HG03139 (cell line): ENCODE results near the gene C10orf67.

ENCODE experiments used
- ATAC-seq: cut with Tn5 transposase; IDR thresholded peaks from one replicate; pipeline ENCODE4 v1.9.1; 2021; ENCODE audit not compliant: unreplicated experiment

The C10orf67 gene

DNA sequence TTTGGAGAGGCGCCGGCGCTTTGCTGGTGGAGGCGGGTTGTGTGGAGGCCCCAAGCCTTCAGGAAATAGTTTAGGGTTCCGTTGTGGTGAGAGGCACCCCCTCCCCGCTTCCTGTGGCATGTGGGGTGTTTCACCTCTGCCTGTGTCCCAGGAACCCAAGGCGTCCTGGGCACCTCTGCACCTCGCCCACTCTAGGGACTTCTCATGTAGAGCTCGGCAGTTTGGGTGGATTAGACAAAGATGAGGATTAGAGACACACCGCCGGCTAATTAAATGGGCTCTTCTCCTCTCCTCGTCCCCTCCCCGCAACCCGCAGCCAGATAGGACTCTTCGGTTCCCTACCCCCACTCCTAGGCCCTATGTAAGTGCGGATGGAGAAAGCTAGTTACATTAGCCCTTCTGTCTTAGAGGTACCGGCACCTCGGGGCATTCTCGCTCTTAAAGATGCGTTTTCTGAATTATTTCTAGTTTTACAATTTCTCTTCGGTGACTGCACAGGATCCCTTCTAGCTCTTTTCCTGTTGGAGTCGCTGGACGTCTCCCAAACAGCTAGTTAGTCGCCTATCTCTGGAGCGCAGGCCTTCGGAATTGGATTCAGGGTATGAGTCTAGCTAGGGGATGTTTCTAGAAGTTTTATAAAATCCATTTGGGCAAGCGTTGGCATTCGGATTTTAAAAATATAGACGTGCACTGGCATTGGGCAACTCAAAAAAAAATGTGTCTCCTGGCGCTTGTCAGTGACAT lies 144.7 kb downstream of the C10orf67 start:
- no peak for ATAC-seq

DNA sequence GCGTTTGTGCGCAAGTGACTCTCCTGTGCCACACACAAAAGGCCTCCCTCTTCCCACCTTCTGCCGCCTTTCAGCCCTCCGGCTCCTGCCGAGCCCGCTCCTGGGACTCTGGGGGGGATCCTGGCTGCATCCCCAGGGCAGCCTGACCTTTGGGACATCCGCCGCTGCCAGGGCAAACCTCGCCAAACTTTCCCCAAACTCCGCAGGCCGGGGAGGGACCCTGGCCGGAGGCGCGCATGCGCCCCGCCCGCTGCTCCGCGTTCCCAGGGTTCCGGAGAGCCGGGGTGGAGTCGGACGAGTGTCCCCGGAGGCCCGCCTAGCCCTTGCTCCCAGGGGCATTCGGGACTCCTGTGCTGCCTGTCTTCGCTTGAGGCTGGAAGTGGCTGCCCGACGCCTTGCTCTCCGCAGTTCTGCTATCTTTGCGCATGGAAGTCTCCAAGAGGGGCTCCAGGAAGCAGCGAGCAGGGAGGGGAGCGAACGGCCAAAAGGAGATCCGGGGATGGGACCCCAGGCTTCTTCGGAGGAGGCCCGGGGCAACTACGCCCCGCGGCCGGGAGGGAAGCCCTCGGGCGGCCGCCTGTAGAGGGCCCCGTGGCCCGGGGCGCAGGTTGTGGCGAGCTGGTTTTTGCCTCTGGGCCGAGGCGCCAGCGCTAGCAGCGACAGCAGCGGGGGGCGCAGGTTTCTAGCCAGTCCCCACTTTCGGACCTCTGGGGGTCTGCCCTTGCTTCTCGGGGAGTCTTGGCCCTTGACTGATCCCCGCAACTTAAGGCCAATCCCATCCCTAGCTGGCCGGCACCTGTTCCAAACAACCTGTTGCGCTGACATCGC lies 145.4 kb downstream of the C10orf67 start:
- ATAC-seq: no peak

DNA sequence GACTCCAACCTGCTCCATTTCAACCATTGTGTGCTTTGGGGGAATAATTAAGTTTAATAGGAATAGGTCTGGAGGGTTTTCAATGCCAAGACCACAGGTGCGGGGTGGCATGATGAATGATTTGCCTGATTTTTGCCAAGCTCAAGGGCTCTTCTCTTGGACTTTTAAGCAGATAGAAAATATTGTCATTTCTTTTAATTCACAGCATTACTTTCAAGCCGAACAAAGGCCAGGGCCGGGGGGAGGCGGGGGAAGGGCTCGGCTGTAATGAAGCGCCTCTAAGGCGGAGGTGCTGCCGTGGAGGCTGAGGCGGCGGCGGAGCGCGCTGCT lies 146.0 kb downstream of the C10orf67 start:
- no peak for ATAC-seq

DNA sequence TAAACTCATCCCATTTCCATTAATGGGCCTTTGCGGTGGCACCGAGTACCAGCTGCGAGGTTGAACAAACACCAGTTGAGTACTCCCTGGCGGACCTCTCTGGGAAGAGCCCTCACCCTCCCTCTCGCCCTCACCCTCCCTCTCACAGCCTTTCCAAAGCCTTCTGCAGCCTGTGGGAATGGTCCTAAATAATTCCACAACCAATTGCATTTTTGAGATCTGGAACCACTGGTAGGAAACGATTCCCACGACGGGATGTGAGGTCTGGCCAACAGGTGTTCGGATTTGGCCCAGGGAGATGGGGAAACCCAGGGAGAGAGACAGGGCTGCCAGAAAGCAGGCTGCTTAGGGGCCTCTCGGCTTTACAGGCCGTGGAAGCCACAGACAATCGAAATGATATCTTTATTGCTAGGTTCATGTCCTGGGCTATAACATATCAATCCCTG lies 147.2 kb downstream of the C10orf67 start:
- ATAC-seq: no peak

DNA sequence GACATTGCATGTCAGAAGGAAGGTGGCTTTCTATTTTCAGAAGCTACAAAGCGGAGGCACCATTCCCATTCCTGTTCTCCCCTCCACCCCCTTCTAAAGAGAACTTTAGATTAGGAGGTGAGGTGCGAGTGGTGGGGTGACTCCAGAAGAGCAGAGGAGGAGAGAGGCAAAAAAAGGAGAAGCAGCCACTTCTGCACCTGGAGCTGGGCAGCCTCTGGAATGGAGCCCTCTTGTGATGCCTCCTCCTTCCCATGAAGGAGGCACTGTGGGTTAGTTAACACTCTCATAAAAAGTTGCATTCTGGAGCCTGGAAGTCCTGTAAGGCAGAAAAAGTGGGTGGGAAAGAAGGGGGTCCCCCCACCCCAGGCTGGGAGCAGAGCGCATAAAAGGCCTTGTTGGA lies 147.7 kb downstream of the C10orf67 start:
- ATAC-seq: no peak

DNA sequence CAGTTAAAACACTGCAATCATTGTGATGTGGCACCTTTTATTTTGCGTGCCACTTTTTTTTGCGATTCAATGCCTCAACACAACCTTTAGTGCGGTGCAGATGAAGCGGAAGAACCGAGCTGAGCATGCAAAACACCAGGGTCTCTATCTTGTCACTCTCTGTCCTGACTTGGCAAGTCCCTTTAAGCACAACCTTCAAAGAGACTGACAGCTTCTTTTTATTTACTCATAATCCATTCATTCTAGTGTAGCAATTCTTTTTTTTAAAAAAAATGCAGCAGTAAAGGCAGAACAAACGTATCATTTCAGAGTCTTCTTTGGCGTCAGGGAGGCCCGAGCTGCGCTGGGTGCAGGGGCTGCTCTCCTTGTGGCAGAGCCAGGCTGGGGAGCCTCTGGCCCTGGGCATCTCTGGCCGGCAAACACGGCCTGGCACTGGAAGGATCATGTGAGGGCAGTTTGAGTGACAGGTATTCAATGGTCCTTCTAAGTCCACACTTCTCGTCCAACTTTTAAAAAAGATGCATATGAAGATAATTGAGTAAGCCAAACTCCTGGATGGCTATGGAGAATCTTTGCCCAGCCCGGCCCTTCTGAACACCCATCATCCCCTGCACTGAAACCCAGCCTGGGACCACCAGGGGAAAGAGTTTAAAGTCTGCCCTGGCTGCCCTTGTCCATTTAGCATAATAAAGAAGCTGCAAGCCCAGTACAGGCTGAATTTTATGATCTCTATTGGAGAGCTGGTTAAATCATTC lies 148.6 kb downstream of the C10orf67 start:
- ATAC-seq: no peak

DNA sequence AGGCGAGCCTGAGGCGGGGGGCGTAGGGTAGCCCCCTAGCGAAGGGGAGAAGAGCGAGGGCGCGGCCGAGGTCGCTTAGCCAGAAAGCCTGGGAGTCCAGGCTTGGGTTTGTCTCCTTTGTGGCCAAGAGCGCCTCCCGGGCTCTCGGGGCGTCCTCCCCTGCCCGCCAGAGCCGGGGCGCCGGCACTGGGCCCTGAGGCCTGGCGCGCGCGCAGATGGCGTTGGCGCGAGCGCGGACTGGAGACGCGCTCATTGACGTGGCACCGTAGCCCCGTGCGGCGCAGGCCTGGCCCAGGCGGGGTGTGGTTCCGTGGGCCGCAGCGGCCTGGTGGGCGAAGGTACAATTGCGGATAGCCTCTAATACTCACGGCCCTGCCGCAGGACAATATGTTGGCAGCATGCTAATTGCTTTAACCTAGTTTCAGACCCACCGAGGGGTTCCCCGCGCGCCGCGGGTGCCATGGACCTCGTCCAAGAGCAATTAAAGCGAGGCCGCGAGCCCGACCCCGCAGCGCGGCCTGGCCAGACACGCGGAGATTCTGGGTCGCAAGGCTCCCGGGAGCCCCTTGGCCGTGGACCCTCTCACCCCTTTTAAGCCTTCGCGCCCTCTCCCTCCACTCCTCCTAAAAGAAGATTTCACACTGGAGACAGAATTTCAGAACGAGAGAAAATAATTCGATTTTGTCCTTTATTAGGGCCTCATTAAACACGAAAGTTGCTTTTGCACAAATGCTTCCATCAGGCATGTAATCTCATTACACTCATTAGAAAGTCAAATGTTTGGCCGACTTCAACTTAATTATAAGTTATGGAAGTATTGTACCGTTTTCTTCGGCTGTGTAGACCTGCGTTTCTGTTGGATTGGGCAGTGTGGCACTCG lies 149.4 kb downstream of the C10orf67 start:
- no peak for ATAC-seq

DNA sequence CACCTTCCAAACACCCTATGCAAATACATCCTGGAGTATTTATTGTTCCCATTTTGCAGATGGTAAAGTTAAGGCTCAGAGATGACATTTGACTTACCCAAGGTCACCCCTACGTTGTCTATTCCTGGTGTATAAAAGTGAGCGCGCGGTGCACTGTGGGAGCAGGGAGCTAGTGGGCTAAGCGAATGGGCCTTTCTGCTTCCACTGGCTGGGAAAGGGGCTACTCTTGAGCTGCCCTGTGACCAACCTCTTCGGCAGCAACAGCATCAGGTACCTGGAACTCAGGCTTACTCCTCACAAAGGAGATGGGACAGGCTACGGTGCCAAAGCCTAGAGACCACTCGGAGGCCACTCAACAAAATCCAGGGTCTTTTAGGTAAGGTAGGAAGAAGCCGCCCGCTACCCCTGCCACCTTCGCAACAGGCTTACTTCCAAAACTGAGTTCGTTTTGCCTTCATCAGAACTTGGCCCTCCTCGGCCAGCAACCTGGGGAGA lies 150.1 kb downstream of the C10orf67 start:
- ATAC-seq: no peak

DNA sequence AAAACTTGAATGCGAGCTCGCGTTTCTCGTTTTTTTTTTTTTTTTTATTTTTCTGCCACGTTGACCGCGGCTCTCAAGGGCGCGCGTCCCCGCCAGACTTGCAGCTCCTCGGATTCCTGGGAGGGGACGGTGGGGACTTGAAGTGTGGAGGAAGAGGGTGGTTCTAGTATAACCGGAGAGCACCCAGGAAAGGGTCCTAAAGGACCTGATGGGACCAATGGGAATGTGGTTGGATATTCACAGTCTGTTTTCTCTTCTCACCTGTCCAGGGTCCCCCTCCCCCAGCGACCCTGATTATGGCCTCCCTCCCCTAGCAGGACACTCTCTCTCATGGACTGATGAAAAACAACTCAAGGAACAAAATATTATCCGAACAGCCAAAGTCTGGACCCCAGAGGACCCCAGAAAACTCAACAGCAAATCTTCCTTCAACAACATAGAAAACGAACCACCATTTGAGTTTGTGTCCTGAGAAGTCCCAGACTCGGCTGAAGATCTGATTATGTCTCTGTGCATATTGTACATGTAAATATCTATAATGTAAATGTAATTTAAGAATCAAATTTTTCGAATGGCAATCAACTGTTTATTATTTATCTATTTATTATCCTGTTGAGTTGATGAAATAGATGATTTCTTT lies 151.0 kb downstream of the C10orf67 start:
- ATAC-seq: no peak

DNA sequence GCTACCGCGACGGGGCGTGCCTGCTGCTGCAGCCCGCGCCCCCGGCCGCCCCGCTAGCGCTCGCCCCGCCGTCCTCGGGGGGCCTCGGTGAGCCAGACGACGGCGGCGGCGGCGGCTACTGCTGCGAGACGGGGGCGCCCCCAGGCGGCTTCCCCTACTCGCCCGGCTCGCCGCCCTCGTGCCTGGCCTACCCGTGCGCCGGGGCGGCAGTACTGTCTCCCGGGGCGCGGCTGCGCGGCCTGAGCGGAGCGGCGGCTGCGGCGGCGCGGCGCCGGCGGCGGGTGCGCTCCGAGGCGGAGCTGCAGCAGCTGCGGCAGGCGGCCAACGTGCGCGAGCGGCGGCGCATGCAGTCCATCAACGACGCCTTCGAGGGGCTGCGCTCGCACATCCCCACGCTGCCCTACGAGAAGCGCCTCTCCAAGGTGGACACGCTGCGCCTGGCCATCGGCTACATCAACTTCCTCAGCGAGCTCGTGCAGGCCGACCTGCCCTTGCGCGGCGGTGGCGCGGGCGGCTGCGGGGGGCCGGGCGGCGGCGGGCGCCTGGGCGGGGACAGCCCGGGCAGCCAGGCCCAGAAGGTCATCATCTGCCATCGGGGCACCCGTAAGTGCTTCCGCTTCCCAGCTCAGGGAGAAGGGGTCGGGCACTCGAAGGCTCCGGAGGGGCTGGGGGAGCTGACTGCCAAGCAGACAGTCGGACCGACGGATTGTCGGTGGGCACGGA lies 151.7 kb downstream of the C10orf67 start:
- no peak for ATAC-seq

DNA sequence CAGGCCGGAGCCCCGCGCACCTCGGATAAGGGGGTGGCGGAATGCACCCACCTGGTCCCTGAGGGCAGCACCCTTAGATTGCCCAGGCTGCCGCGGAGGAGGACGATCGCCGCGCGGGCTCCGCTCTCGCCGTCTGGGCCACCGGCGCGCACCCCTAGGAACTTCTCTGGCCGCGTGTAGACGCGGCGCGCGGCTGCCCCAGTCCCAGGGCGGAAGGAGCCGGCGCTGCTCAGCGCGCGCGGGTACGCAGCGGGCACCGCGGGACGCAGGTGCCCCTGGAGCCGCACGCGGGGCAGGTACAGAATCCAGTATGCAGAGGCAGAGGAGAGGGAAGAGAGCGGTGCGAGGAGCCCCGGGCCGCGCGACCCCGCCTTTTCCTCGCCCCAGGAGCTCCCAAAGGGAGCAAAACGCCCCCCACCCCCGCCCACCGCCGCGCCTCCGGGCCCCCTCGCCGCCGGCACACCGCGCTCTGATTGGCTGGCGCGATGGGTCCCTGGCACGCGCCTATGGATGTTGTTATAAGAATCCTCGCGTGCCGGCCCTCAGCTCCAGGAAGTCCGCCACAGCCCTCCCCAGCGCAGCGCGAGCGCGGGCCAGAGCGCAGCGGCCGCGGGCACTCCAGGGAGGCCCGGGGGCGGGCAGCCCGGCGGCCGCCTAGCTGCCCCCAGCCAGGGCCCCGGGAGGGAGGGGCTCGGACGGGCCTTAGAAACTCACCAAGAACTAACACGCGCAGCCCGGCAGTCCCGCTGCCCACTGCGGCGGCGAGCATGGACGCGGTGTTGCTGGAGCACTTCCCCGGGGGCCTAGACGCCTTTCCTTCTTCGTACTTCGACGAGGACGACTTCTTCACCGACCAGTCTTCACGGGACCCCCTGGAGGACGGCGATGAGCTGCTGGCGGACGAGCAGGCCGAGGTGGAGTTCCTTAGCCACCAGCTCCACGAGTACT lies 152.6 kb downstream of the C10orf67 start, which contains the start of gene PTF1A:
Gene PTF1A, plus strand, starts transcription at position 549 of the 948 bp plus-strand sequence. Its CDS starts 219 bp downstream, at position 768.
- no peak for ATAC-seq

DNA sequence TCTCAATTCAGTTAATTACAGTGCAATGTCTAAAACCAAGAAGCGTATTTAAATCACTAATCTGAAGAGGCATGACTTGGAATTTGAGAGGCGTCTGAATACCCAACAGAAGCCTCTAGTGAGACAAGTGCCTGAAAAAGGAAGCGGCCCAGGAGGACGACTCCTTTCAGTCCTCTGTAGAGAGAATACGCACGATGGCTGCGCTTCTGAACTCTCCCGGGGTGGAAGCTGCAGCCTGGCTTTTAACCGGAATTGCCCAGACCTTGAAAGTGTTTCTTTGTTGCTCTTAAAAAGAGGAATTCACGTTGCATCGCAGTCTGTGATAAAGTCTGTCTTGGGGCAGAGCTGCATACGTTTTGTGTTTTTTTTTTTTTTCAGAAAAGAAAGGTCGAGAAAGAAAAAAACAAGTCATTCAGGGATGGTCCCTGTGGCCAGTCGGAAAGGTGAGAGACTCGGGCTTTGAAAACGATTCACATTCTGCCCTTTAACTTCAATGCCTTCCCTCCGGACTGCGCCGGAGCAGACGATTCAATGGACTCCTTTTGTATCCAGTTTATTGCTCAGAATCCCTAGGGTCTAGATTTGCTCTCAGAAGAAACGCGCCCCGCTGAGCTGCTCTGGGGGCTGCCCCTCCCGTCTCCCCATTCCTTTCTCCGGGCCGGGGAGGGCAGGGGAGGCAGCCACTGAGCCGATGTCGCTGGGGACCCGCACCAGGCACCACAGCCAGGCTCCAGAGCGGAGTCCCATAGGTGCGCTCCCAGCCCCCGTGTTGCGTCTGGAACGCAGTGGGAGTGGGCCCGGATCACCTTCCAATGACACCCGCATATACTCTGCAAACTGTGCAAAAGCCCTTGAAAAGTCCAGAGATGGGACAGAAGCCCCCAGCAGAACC lies 153.5 kb downstream of the C10orf67 start:
- ATAC-seq: no peak

DNA sequence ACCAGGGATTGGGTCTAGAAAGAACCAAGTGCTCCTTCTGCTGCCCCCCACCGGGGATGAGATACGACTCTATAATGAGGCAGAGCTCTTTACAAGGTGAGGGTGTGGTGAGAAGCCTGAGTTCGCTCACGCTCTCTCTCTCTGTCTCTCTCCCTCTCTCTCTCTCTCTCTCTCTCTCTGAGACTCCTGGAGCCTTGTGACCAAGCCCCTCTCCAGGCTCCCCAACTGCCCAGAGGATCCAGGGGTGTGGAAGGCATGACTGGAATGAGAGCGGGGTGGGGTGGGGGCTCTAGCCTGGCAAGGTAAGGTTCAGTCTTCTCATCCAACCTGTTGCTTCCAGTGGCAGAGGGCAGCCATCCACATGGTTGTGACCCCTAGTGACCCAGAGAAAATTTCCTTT lies 155.6 kb downstream of the C10orf67 start:
- no peak for ATAC-seq

DNA sequence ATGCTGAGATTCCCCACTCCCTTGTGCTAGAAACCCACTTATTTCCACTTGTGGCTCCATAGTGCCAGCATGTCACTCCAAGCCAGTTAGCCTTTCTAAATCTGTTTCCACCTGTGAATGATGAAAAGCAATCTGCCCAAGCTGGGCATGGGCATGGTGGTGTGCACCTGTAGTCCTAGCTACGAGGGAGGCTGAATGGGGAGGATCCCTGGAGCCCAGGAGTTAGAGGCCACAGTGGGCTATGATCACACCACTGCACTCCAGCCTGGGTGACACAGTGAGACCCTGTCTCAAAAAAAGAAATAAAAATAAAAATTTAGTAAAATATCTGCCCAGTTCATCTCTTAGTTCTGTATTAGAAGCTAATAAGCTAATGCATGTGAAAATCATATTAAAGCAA lies 157.4 kb downstream of the C10orf67 start:
- ATAC-seq: no peak

DNA sequence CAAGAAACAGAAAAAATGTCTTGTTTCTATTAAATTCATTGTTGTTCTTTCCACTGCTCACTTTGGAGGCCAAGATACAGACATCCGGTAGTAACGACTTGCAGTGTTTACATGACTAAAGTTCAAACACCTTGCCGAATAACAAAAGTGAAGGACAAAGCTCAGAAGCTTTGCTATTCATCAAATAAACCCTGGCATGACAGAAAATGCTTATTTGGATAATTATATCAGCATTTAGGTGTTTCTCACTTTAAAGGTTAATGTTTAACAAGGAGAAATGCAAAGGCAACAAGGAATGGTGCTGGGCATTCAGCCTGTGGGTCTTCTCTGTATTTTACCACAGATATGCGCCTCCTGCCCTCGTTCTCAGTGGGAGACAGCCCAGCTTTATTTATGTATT lies 157.9 kb downstream of the C10orf67 start:
- ATAC-seq: no peak

DNA sequence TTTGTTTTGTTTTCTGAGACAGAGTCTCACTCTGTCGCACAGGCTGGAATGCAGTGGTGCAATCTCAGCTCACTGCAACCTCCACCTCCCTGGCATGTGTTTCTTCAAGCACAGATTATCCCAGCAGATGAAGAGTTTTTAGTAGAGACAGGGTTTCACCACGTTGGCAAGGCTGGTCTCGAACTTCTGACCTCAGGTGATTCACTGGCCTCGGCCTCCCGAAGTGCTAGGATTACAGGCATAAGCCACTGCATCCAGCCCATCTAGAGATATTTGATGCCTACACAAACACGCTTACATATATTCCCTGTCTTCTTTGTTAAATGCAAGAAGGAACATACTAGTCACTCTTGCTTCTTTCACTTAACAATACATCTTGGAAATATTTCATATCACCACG lies 158.4 kb downstream of the C10orf67 start:
- no peak for ATAC-seq

DNA sequence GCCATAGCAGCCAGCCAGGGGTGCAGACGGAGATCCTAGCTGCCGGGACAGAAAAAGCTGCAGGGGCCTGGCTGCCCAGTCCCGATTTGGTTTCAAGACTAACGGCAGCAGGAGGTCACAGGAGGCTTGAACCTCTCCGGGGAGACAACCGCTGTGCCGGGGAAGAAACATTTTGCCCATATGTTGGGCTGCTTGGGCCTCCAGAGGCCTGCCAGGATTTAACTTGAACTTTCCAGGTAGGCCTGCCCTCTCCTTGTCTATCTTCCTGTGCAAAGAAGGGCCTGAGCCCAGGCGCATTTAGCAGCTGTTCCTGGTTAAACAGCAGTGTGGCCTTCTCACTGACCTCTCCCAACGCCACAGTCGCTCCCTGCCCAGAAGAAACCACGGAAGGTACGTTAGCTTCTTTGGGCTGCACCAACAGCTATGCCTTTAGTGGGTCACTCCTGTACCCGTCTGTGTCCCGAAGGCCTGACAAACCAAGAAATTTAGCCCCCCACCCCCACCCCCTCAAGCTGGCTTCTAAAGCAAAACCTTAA lies 169.6 kb downstream of the C10orf67 start:
- no peak for ATAC-seq
